Esophagus mucosa (tissue), 1 donor: ENCODE measurements around the gene PRDM16. TPM values are rescaled to one million over a fixed set of nuclear protein-coding genes. Genes with fewer than 3 reads are reported as not detected.

ENCODE experiments used
- ATAC-seq: fragments of 200-7000 bp; cut with Tn5 transposase; one replicate; pipeline ENCODE4 v1.9.1; 2020
- total RNA-seq: library from RNA; stranded (reverse); gene quantifications from one replicate; pipeline ENCODE4 v1.2.4, GENCODE V29; 2023
- donor health status: DM: yes; HTN: yes; CAD: no.

PRDM16 gene
- total RNA-seq, 1 donor from 2014 or later: 0.44 TPM

DNA sequence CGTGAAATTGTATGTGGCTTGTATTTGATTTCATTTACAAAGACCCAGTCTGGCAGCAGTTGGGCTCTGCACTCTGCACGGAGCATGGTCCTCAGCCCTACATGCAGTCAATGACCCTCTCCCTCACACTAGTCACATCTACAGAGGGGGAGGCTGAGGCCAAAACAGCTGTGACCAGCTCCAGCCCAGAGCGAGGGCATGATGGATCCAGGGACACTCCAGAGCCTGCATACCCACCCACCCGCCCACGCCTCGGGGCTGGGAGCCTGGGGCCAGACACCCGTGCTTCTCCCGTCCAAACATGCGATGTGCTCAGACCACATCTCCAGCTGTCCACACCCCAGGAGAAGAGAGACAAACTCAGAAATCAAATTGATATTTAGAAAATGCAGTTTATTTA is 14.0 kb upstream of the PRDM16 start:
- ATAC-seq: no peak

DNA sequence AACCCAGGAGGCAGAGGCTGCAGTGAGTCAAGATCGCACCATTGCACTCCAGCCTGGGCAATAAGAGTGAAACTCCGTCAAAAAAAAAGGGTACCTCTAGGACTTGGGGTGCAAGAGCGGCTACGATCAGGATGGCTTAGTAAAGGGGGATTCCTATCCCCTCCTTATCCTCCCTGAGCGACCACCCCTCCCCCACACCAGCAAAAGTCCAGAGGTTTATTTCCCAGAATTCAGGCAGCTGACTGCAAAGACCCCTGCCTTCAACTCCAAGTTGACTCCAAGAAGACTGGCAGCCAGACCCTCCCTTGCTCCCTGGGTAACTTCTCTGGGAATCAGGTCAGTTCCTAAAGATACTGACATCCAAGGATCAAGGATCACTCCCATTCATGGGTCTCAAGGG is 12.4 kb upstream of the PRDM16 start:
- no peak for ATAC-seq

DNA sequence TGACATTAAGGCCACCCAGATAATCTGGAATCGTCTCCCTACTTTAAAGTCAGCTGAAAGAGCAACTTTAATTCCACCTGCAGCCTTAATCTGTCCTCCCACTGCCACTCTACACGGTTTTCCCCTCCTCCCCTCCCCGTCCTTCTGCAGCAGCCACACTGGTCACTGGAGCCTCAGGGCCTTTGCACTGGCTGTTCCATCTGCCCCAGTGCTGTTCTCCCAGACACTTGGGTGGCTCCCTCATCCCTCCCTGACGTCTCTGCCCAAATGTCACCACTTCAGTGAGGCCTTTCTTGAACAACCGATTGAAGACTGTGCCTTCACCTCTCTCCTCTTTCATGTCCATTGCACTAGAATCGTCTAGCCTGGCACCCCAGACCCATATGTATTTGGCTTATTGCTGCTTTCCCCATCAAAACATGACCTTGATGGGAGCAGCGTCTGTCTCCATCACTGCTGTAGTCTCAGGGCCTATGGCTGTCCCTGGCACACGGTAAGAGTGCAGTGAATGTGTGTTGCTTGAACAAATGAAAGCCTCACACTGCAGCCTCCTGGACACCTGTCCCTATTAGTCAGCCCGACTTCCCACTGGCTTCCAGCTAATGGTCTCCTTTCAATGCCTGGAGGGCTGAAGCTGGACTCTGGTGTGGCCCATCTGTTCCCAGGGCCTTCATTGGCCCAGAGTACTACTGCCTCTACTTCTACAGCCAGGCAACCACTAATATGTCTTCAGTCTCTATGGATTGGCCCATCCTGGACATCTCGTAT is 10.6 kb upstream of the PRDM16 start:
- ATAC-seq: no peak

DNA sequence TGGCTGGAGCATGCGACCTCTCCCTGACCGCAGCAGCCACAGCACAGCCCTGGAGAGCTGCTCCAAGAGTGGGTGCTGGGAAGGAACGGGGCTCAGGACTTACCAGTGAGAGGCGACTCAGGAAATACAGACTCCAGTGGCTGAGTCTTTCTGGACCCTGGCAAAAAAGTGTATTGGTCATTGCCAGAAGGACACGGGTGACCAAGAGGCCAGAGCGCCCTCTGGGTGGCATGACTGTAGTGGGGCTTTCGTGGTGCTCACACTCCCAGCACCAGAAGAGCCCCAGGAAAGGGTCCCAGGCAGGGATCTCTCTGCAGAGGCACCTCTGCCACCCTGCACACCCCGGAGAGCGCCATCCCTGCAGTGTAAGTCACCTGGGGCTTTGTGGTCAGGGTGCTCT is 8.9 kb upstream of the PRDM16 start:
- ATAC-seq: no peak

DNA sequence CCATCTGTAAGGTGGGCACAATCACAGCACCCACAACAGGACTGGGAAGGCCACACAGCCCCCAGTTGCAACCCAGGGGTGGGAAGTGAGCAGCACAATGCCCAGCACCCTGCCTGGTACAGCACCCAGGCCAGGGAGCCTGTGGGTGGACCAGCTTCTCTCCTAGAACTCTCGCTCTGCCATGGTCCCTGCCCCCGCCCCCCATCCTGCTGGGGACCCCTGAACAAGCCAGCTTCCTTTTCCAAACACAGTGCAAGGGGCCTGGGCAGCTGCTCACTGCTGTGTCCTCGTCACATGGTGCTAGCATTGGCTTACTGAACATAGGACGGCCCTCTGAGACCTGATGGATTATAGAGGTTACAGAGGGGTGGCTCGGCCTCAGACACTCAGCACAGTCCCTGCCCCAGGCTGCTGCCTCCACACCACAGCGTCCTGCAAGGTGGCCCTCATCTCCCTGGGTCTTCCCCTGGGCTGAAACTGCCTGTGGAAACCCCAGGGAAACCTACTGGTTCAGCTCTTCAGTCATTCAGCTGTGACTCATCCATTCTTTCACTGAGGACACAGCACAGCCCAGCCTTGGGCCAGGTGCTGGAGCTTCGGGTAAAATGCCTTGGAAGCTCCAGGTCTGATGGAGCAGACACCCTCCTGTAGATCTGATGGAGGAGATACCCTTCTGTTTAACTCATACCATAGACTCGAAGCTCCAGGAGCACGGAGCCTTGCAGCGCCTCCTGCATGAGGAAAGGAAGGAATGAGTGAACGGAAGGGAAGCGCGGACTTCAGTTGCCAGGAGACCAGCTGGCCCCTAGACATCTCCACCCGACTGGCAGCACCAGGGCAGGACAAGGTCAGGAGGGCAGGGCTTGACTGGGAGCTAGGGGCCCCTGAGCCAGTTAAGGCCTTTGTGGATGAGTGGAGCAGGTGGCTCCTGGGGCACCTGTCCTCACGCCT is 8.1 kb upstream of the PRDM16 start:
- peak; percentile 28 for ATAC-seq

DNA sequence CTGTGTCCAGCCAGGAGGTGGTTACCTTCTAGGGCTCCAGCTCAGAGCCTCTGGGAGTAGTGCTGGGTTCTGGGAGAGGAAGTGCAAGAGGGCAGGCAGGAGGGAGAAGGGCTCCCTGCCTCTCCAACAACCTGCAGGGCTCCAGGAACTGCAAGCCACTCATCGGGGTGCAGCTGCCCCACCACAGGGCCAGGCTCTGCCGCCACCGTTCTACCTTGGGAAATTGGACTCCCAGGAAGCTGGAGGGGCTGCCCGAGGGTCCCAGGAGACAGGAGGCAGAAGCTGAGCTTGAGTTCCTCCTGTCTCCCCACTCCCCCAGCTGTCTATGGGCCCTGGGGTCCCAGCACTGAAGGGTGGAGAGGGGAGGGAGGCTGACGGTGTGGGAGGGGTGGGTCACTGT is 7.4 kb upstream of the PRDM16 start:
- no peak for ATAC-seq

DNA sequence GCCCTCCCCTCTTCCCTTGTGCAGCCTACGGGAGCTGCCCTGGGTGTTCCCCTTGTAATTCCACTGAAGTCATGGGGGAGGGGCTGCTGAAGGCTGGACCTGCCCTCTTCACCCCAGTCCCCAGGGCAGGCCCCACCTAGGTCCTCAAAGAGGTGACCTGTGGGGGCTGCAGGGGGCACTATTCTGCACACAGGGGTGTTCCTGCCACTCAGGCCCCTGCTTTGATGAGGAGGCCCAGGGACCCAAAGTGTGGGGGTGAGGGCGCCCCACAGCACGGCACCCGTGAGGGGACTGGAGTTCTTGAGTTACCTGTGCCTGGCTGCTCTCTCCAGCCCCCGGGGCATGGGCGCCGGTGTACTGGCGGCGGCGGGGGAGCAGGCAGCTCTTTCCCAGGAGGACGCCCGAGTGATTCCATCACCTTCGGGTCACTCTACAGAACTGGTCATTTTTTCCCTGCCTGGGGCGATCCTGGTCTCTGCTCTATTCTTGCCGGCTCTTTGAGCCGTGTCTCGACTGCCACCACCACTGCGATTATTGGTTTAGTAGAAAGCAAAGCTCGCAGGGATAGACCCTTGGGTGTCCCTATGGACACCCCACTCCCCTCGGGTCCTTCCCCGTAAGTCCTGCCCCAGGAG is 6.9 kb upstream of the PRDM16 start:
- no peak for ATAC-seq

DNA sequence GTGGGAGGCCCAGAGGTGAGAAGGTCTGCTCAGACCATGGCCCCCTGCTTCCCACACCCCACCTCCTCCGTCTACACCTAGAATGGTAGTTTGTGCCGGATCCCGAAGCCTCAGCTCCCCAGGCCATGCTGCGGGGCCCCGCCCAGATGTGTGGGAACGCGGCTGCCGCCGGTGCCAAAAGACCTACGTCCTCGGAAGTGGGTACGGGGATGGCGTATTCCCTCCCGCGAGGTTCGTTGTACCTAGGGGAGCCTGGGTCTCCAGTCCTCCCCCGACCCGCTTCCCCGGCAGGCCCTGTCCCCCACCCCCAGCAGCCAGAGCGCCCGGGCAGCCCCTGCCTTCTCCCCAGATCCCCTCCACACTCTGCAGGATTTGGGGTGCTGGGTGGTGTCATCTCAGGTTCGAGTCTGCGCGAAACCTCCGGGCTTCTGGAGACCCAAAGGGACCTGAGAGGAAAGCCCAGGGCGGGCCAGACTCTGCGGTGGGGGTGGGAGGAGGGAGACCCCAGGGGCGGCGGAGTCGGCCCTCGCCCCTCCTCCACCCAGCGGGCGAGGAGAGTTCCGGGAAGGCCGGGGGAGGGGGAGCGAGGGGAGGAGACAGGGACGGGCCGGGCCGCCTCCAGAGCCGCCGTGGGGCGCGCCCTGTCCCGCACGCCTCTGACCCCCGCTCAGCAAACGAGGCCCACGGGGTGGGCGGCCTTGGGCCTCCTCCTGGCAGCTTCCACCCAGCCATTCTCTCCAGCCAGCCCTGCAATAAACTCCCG is 6.2 kb upstream of the PRDM16 start:
- ATAC-seq: no peak

DNA sequence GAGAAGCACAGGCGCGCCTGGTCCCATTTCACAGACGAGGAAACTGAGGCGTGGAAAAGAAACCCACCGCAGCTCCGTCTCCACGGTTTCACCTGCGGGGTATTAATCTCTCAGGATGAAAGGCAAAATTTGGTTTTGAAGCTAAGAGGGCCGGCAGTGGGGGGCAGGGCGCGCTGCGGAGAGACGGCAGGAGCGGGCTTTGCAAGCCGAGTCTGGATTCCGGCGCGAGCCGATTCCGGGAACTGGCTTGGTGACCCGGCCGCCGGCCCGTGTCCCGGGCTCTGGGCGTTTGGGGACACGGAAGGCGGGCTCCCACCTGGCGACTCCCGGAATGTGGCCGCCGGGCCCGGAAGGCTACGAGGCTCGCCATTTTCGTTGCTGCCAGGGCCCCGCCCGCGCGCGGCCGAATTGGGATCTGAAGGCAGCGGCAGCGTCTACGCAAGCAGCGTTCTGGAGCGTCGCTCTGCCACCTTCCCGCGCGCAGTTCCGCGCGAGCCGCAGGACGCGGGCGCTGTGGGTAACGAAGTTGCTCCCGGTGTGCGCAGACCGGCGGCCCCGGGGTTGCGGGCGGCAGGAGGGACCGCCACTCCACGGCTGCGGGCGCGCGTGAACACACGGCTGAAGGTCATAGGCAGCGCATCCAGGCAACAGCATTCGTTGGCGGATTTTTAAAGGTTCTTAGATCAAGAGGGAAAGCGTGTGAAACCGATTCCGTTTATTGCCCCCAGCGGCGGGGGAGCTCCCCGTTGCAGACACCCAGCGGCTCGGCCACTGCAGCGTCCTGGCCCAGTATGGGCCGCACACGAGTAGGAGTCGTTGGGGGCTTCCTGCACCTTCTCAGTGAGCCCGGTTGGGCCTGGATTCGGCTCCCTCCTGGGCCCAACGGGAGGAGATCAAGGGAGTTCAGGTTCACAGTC is 5.4 kb upstream of the PRDM16 start:
- ATAC-seq: no peak

DNA sequence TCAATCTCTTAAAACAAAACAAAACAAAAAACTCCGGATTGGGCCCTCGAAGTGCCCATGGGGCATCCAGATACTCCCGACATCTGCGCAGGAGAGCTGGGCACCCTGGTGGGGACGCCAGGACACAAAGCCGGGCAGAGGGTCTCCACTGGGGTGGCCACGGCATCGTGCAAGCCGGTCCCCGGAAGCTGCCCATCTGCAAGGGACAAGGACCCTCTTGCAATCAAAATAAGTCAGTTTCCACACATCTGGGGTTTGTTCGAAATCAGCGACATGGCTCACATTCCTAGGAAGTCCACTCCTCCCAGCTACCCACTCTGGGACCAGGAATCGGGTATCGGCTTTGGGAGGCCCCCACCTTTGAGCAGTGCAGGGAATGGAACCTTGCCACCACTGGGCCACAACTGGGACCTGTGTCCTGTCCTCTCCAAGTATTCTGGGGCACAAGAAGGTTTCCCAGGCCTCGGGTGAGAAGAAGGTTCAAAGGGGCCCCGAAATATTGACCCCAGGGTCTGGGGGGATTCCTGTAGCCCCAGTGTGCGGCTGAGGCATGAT is 4.6 kb upstream of the PRDM16 start:
- no peak for ATAC-seq

DNA sequence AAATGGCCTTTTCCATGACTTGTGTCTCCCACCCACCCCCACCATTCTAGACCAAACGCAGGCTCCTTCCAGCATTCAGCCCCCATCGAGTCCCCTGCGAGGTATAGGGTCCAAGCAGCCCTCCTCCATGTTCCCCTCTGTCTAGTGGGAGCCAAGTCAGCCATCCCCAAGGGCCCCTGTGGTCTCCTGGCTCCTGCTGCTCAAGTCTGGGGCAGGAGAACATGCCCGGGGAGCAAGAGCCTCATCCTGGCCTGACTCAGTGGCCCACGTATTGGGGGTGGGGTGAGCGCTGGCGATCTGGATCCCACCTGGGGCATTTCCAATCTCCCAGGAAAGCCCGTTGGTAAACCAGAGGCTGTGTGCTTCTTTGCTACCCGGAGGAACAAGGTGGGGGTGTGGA is 4.1 kb upstream of the PRDM16 start:
- no peak for ATAC-seq

DNA sequence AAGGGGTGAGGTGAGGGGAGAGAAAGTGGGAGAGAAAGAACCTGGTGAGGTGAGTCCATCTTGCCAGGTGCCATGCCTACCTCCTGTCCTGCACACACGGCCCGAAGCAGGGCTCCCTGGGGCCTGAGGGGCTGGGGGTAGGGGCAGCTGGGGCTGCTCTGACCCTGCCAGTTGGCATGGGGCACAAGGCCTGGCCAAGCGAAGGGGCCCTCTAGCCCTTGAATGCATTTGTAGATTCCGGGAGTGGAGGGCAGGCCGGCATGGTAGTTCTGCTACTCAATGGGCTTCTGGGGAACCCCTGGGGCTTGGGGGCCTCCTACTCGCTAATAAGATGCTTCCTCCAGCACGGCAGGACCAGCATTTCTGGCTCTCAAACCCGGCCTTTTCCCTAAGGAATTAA is 3.6 kb upstream of the PRDM16 start:
- no peak for ATAC-seq

DNA sequence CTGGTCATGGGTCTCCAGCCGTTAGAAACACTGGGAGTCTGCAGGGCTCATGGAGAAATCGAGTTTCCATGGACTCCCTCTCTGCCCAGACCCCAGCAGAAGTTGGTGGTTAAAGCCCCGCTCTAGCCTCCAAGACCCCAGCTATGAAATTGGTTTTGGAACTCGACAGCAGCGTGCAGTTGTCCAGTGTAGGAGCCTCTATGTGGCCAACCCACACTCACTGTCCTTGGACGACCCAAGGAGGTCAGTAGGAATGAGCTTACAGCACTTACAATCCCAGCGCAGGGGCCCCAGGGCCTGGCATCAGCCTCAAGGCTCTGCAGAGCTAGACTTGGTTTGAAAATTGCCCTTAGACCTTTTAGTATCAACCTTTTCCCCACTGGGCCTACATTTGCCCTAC is 3.2 kb upstream of the PRDM16 start:
- no peak for ATAC-seq

DNA sequence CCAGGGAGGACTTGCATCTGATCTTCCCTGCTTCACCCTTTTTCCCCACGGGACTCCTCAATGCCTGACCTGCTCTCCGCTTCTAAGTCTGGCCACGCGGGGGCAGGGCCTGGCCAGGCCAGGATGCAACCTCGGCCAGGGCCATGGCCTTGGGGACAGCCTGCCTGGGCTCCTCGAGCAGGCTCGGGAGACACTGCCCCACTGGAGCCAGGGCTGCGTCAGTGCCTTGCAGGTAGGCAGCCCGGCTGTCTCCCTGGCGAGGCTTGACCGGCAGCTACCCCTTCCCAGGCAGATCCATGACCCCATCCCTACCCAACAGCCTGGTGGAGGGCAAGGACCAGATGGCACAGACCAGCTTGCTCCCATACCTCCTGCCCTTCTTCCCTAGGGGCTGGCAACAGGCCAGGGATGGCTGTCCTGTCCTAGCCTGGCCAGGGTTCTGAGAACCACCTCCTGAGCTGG is 2.7 kb upstream of the PRDM16 start:
- ATAC-seq: no peak

DNA sequence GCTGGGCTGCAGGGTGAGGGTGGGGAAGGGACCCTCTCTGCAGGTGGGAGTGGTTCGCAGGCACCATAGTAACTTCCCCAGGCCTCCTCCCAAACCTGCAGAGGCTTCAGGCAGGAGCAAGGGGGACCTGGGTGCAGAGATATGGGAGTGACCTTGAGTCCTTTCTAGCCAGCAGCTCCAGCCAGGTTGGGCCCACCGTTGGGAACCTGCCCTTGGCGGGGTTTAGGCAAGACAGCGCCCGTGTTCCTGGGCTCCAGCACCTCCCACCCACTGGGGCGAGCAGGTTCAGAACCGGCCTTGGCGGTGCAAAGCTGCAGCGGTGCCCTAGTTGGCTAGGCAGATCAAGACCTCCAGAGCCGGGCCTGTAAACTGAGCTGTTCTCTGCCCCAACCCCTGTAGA is 2.2 kb upstream of the PRDM16 start:
- ATAC-seq: no peak

DNA sequence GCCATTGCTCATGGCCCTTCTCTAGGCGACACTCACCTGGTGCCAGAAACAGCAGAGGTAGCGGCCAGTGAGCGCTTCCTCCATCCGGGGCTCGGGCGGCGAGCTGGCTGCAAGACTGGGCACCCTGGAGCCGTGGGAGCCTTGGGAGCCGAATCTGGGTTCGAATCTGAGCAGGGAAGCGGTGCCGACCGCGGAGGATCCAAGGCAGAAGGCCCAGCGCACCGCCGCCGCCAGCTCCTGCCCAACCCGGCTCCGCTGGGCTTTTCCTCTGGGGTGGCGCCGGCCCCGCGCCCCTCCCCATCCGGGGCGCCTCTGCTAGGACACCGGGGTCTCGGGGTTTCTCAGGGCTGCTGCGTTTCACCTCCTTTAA is 1.7 kb upstream of the PRDM16 start:
- no peak for ATAC-seq

DNA sequence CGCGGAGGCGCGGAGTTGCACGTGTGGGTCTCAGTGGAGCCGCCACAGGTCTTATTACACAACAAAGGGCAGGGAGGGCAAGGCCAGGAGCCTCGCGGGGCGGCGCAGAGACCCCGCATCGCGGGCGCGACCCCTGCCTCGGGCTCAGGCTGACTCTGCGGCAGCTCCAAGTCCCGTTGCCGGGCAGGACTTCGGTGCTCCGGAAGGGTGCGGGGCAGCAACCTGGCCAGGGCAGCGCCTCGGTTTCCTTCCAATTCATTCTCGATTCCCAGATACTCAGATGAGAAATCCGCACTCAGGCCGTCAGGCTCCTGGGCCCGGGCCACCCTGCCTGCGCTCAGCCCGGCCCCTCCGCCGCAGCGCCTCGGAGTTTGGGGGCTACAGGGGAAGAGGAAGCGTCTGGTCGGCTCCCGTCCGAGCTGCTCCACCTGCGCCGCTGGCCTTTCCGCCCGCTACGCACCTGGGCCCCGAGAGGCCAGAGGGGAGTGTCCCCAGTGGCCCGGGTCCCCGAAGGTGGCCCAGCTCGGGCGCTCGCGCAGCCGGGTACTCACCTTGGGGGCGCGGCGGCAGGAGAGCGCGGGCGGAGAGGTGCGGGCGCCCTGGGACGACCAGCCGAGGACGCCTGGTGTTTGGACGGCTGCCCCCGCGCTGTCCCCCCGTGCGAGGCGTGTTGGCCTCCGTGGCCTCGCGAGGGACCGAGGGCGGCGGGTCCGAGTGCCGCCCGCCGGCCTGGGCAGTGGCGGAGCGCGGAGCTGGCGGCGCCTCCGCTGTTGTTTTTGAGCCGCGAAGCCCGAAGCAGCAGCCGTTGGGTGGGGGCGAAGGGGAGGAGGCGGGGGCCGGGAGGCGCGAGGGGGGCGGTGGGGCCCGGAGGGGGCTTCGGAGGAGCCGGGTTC is 1.1 kb upstream of the PRDM16 start:
- no peak for ATAC-seq

DNA sequence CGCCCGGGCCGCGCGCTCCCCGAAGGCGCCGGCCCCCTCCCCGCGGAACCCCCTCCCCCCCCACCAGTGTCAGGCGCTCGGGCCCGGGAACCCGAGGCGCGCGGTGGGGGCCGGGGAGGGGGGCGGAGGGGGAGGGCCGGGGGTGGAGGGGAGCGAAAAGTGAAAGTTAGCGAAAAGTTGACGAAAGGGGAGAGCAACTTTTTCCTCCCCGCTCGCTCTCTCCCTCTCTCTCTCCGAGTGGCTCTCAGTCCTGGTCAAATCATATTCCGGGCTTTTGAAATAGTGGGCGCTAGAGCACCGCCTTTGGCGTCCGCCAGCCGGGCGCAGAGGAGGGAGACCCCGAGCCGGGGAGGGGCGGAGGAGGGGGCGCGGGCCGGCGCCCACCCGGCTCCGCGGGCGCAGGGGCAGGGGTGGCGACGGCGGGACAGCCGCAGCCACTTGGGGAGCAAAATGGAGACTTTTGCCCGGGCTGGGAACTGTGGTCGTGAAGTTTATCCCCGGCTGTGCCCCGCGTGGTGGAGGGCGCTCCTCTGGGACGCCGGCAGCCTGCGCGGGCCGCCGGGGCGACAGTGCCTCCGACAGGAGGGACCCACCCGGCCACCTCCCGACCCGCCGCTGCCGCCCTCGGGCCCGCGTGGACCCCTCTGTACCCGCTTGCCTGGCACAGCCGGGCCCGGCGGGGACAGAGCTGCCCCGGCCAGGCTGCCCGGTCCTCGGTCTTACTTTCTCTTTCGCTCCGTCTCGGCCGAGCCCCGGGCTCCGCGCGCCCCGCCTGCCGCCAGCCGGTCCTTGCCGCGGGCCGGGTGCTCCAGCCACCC is 697 bp downstream of the PRDM16 start:
- no peak for ATAC-seq

DNA sequence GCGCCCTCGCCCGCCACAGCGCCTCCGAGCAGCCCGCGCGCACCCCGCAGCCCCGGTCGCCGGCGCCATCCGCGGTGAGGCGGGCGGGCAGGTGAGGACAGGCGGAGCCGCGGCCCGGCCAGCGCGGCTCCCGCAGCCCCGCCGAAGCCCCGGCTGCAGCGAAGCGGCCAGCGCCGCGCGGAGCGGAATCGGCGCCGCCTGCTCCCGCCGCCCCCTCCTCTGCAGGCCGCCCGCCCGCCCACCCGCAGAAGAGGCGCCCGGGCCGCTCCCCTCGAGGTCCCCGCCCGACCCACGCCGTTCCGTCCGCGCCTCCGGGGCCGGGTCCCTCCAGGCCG is 1.3 kb downstream of the PRDM16 start:
- no peak for ATAC-seq
